C1 segment of cervical spinal cord (tissue), 14 donors: ENCODE data around the gene MYOC.
"Not testable (repeated sequence)": the region's sequence is repeated elsewhere in the genome, so short reads cannot be mapped to it uniquely, and the experiment has no call there.

Experiments used
- DNase-seq, 14 donors: peaks; one replicate each; lab custom pipeline; 2025; lab: John Stamatoyannopoulos, UW

The MYOC gene

GRCh38 chr1:171606402-171606941 is 46.0 kb downstream of the MYOC start:
- peak in 7 of 14 donors; percentile 2 to 64 (median 7) for DNase-seq

DNA sequence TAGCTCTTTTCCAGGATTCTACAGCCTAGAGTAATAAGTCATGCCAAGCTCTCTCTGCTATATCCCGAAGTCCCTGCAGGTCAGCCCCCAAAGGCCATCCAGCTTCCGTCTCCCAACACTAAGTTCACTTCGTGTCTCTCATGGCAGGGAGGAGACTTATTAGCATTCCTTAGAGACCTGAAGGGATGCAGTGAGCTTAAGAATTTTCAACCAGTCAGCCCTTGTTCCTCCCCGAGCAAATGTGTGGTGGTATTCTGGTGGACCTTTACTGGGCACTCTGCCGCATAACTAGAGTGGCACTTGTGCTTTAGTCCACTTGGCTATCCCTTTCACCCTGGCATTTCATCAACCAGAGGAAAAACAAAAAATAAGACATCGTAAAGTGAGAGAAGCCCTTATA is 49.4 kb downstream of the MYOC start:
- DNase-seq: not testable (repeated sequence)

GRCh38 chr1:171600862-171601261 is 51.6 kb downstream of the MYOC start:
- DNase-seq: peak in 1 of 14 donors; percentile 3

DNA sequence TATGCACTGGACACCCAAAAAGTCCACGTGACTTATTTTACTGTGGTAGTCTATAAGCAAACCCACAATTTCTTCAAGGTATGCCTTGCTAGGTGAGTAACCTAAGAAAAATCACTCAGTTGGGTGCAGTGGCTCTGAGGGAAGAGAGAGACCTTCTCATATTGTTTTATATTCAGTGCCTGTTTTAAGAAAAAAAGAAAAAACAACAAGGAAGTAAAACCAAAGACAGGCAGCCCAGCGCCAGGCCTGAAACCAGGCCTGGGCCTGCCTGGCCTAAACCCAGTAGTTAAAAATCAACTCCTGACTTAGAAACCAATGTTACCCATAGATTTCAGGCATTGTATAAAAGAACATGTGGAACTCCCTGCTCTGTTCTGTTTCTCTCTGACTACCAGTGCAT is 52.2 kb downstream of the MYOC start:
- not testable (repeated sequence) for DNase-seq

- DNase-seq: no peak
These were observed 55.3 kb downstream of the MYOC start for GRCh38 chr1:171597203-171597602.

- no peak for DNase-seq
These were observed 55.8 kb downstream of the MYOC start for GRCh38 chr1:171596705-171597104.

- no peak for DNase-seq
These were observed 56.4 kb downstream of the MYOC start for GRCh38 chr1:171596119-171596518.

DNA sequence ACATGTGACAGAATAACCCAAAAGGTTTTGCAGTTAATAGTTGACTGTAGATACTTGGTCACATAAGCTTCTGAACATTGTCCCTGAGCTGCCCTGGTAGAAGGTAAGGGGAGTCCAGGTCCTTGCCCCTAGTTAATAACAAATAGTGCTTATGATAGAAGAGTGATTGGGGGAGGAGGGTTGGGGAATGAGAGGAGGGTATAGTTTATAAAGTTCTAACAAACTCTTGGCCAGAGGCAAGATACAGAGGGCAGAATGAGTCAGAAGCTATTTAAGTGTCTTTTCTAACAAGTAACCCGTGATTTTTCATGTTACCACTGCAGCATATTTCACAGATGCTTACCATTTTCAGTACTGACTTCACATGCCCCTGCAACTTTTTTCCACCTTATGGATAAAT is 57.2 kb downstream of the MYOC start:
- DNase-seq: no peak

DNA sequence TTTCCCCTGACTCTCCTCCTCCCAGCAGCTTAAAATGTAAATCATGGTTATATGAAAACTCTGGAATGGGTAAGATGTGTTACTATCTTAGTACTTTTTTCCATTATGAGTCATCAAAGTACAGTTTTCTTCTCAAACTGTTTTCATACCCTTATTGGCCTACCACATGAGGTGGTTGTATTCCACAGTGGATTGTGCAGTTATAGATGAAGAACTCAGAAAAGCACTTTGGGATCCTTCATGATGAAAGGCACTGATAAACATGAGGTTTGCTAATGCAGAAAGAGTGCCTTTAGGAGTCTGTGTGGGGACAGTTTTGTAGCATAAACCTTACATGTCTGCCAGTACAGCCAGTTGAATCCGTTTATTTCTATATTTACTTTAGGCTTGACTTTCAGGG is 62.5 kb downstream of the MYOC start:
- DNase-seq: no peak

GRCh38 chr1:171588230-171588629 is 64.3 kb downstream of the MYOC start:
- peak in 1 of 14 donors; percentile 5 for DNase-seq

- DNase-seq: no peak
These were observed 66.8 kb downstream of the MYOC start for GRCh38 chr1:171585715-171586114.
